ENCODE results near the gene VTA1. TPM values are rescaled to one million over a fixed set of nuclear protein-coding genes. Genes with fewer than 3 reads are reported as not detected.

Gene VTA1
- total and polyA plus RNA-seq, 2 of the 13 experiments (the other 11 are each of a cell fraction or from before 2014, with no cell fraction given) = 70.7 to 89.1 TPM

DNA sequence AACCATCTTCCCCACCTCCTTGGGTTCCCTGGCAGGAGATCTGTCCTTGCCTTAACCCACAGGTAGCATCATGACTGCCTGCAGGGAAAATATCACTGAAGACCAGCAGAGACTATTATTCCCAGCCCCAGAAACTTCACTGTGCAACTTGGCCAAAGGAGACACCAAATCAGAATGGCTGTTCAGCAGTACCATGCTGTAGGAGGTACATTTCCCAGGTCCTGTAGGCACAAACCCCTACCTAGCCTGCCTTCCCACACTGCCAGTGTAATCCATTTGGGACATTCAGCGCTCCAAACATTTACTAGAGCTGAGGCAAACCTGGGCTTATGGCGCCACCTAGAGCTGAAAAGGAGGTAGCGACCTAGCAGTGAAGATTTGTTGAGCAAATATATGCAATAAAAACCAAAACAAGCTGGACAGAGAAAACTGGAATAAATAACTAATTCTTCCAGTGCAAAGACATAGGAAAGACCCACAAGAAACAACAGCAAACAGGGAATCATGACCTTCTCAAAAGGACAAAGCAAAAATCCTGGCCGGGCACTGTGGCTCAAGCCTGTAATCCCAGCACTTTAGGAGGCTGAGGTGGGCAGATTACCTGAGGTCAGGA, 60.3 kb downstream of the VTA1 start (continued):
- TF ChIP-seq RNF219 (CRISPR knock-in tag; IDR thresholded peaks at IDR 0.05) (no peak), STAG1 (CRISPR knock-in tag; IDR thresholded peaks at IDR 0.05) (peak; percentile 94), ZFYVE20 (CRISPR knock-in tag; IDR thresholded peaks at IDR 0.05; ENCODE audit: borderline replicate concordance, low read depth) (no peak), ZNF577 (CRISPR knock-in tag; IDR thresholded peaks at IDR 0.05; ENCODE audit: borderline replicate concordance, low read depth) (no peak), ZNF232 (CRISPR knock-in tag; IDR thresholded peaks at IDR 0.05; ENCODE audit: borderline replicate concordance) (no peak), ARNTL (CRISPR knock-in tag; IDR thresholded peaks at IDR 0.05) (no peak; the same call in 1 of the 2 replicates), GABPA (IDR thresholded peaks at IDR 0.05; ENCODE audit: low read depth, low read length) (no peak), GABPA (CRISPR knock-in tag; IDR thresholded peaks at IDR 0.05; ENCODE audit: low read depth) (no peak), ZNF557 (CRISPR knock-in tag; IDR thresholded peaks at IDR 0.05) (no peak), ZNF543 (CRISPR knock-in tag; IDR thresholded peaks at IDR 0.05) (no peak), HIC2 (CRISPR knock-in tag; IDR thresholded peaks at IDR 0.05; ENCODE audit: low read depth) (no peak), PAF1 (CRISPR knock-in tag; IDR thresholded peaks at IDR 0.05) (no peak), NR1H2 (CRISPR knock-in tag; IDR thresholded peaks at IDR 0.05; ENCODE audit: borderline replicate concordance, low read depth) (no peak), TMF1 (CRISPR knock-in tag; IDR thresholded peaks at IDR 0.05; ENCODE audit: low read depth) (no peak), NFKB2 (CRISPR knock-in tag; IDR thresholded peaks at IDR 0.05; ENCODE audit: borderline replicate concordance) (no peak), ZNF569 (CRISPR knock-in tag; IDR thresholded peaks at IDR 0.05; ENCODE audit: borderline replicate concordance) (no peak), KAT7 (CRISPR knock-in tag; IDR thresholded peaks at IDR 0.05; ENCODE audit: borderline replicate concordance) (no peak)
- TF ChIP-seq, protein P1, sequence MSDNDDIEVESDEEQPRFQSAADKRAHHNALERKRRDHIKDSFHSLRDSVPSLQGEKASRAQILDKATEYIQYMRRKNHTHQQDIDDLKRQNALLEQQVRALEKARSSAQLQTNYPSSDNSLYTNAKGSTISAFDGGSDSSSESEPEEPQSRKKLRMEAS (IDR thresholded peaks at IDR 0.05) = no peak
- TF ChIP-seq, protein P2, sequence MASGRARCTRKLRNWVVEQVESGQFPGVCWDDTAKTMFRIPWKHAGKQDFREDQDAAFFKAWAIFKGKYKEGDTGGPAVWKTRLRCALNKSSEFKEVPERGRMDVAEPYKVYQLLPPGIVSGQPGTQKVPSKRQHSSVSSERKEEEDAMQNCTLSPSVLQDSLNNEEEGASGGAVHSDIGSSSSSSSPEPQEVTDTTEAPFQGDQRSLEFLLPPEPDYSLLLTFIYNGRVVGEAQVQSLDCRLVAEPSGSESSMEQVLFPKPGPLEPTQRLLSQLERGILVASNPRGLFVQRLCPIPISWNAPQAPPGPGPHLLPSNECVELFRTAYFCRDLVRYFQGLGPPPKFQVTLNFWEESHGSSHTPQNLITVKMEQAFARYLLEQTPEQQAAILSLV (CRISPR knock-in tag; IDR thresholded peaks at IDR 0.05; ENCODE audit: borderline replicate concordance) = no peak
- TF ChIP-seq, protein P3, sequence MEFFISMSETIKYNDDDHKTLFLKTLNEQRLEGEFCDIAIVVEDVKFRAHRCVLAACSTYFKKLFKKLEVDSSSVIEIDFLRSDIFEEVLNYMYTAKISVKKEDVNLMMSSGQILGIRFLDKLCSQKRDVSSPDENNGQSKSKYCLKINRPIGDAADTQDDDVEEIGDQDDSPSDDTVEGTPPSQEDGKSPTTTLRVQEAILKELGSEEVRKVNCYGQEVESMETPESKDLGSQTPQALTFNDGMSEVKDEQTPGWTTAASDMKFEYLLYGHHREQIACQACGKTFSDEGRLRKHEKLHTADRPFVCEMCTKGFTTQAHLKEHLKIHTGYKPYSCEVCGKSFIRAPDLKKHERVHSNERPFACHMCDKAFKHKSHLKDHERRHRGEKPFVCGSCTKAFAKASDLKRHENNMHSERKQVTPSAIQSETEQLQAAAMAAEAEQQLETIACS (CRISPR knock-in tag; IDR thresholded peaks at IDR 0.05) = no peak

Data from HepG2 (cell line).